GM23248 (cell line): ENCODE data around the gene ZNF827. TPM values are rescaled to one million over a fixed set of nuclear protein-coding genes. Genes with fewer than 3 reads are reported as not detected.

ENCODE experiments used
- DNase-seq: peaks from one replicate; pipeline ENCODE4 v3.0.0-alpha.2; 2015
- H2AFZ ChIP-seq: fragments of 200-600 bp; sonication (generic); 2 replicates; pipeline ENCODE4 v1.6.1; 2016; ENCODE audit warnings: antibody characterized with exemption
- H3F3A ChIP-seq: fragments of 200-600 bp; sonication (generic); 2 replicates; pipeline ENCODE4 v1.6.1; 2016; ENCODE audit warnings: mild to moderate bottlenecking, antibody characterized with exemption, mixed run types; ENCODE audit not compliant: insufficient read depth
- H3K27ac ChIP-seq: fragments of 200-600 bp; sonication (generic); 2 replicates; pipeline ENCODE4 v1.5.1; 2016; ENCODE audit warnings: mild to moderate bottlenecking
- H3K27me3 ChIP-seq: fragments of 200-600 bp; sonication (generic); replicated peaks from 2 replicates; pipeline ENCODE4 v1.6.1; 2016; ENCODE audit warnings: mild to moderate bottlenecking; ENCODE audit not compliant: insufficient read depth
- H3K36me3 ChIP-seq: fragments of 200-600 bp; sonication (generic); 2 replicates; pipeline ENCODE4 v1.6.1; 2016; ENCODE audit warnings: low read depth, mild to moderate bottlenecking
- H3K4me1 ChIP-seq: fragments of 200-600 bp; sonication (generic); 2 replicates; pipeline ENCODE4 v1.6.1; 2016; ENCODE audit warnings: mild to moderate bottlenecking; ENCODE audit not compliant: insufficient read depth
- H3K4me2 ChIP-seq: fragments of 200-600 bp; sonication (generic); one replicate; pipeline ENCODE4 v1.6.1; 2016; ENCODE audit warnings: mild to moderate bottlenecking; ENCODE audit not compliant: unreplicated experiment
- H3K4me3 ChIP-seq: fragments of 200-600 bp; sonication (generic); 2 replicates; pipeline ENCODE4 v1.5.1; 2016; ENCODE audit warnings: mild to moderate bottlenecking
- H3K79me2 ChIP-seq: fragments of 200-600 bp; sonication (generic); 2 replicates; pipeline ENCODE4 v1.6.1; 2016; ENCODE audit warnings: mild to moderate bottlenecking; ENCODE audit not compliant: insufficient read depth
- H3K9ac ChIP-seq: fragments of 200-600 bp; sonication (generic); 2 replicates; pipeline ENCODE4 v1.6.1; 2016; ENCODE audit warnings: mild to moderate bottlenecking
- H3K9me2 ChIP-seq: fragments of 200-600 bp; sonication (generic); 2 replicates; pipeline ENCODE4 v1.6.1; 2016; ENCODE audit warnings: mixed run types, mild to moderate bottlenecking, moderate library complexity; ENCODE audit not compliant: insufficient read depth
- H3K9me3 ChIP-seq: fragments of 200-600 bp; sonication (generic); one replicate; pipeline ENCODE4 v1.6.1; 2017; ENCODE audit warnings: low read depth
- H4K20me1 ChIP-seq: fragments of 200-600 bp; sonication (generic); 2 replicates; pipeline ENCODE4 v1.6.0; 2016; ENCODE audit not compliant: insufficient read depth
- EZH2 ChIP-seq: fragments of 200-600 bp; sonication (generic); IDR thresholded peaks from 2 replicates; pipeline ENCODE4 v1.6.1; 2018; ENCODE audit warnings: antibody characterized with exemption, mild to moderate bottlenecking; ENCODE audit not compliant: insufficient read depth, poor library complexity, severe bottlenecking
- EZH2phosphoT487 ChIP-seq: fragments of 200-600 bp; sonication (generic); IDR thresholded peaks from 2 replicates; pipeline ENCODE4 v1.6.1; 2018; ENCODE audit warnings: antibody characterized with exemption, moderate library complexity, mild to moderate bottlenecking, low read depth; ENCODE audit not compliant: insufficient read depth
- WGBS, 2 experiments: methylation state at CpG; one replicate each; pipeline ENCODE4 v1.1.6; 2015 to 2017; ENCODE audit warnings: low lambda C conversion rate in 2 of 2, low coverage in 1 of 2; ENCODE audit errors: missing lambda C conversion rate in 2 of 2; 5-methylcytosine and 5-hydroxymethylcytosine counted together
- in situ Hi-C: fragments of 300-500 bp; cut with MboI; formaldehyde crosslinking; loops from 2 replicates; pipeline ENCODE4 v1.15.0; 2020
- polyA plus RNA-seq: library from polyadenylated mRNA; unstranded; fragments of >200 nt; fragmentation: Nextera tagmentation; extraction: Ambion mirVana; gene quantifications from 2 replicates; pipeline ENCODE4 v1.2.1, GENCODE V29; 2016
- total RNA-seq: library from RNA; depleted of rRNA; stranded (reverse); fragments of >200 nt; shearing (Covaris generic); gene quantifications from 2 replicates; pipeline ENCODE4 v1.2.3, GENCODE V29; 2014

Gene ZNF827
- total and polyA plus RNA-seq, 2 experiments from 2014 or later, result 5.0 to 10.1 TPM

GRCh38 chr4:145784036-145784435 lies 154.6 kb downstream of the ZNF827 start:
- H3K4me3 ChIP-seq, result no peak overlapping the region
- H3F3A ChIP-seq, result no peaks in the 10 kb centered on the region
- 0 out of 2 replicates have a peak, but pooled peaks cover 4% of the 10 kb centered on the region for H3K36me3 ChIP-seq
- no peaks in the 10 kb centered on the region for H3K9me2 ChIP-seq
- 95 to 98% methylated on average over 2 of the region's 2 CpGs for WGBS, 2 experiments
- no peak overlapping the region for H3K27ac ChIP-seq
- no peaks in the 10 kb centered on the region for H3K9me3 ChIP-seq
- H3K27me3 ChIP-seq, result no peaks in the 10 kb centered on the region
- no peak overlapping the region for H3K9ac ChIP-seq
- H3K79me2 ChIP-seq, result no peaks in the 10 kb centered on the region
- in situ Hi-C loops, result no loop called here
- H3K4me2 ChIP-seq, result no peak overlapping the region
- no peak overlapping the region for H2AFZ ChIP-seq
- H4K20me1 ChIP-seq, result no peaks in the 10 kb centered on the region
- H3K4me1 ChIP-seq, result 0 out of 2 replicates have a peak, but pooled peaks cover 5% of the 10 kb centered on the region
- TF ChIP-seq EZH2 (no peak), EZH2phosphoT487 (no peak)
- DNase-seq, result no peak

DNA sequence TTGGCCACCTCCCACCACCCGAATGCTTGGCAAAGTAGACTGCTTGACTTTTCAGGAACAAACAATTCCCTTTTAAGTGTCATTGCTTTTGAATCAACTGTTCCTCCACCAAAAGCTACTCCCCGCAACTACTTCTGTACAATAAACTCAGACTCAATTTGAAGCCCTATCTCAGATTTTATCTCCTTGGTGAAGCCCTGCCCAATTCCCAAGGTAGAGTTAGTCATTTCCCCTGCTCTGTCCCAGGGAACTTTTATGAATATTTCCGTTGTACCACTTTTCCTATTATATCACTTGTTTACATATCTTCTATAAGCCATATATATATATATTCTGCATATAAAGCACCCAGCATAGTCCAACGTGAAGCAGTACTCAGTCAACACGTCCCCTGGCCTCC lies 155.9 kb downstream of the ZNF827 start:
- 91 to 97% methylated on average over 5 of the region's 5 CpGs for WGBS, 2 experiments
- H3F3A ChIP-seq, result no peaks in the 10 kb centered on the region
- TF ChIP-seq EZH2 (no peak), EZH2phosphoT487 (no peak)
- H3K9me2 ChIP-seq, result no peaks in the 10 kb centered on the region
- 0 out of 2 replicates have a peak, but pooled peaks cover 5% of the 10 kb centered on the region for H3K4me1 ChIP-seq
- H4K20me1 ChIP-seq, result no peaks in the 10 kb centered on the region
- in situ Hi-C loops, result no loop called here
- H3K9ac ChIP-seq, result no peak overlapping the region
- no peaks in the 10 kb centered on the region for H3K27me3 ChIP-seq
- H3K36me3 ChIP-seq, result peaks cover 4% of the 10 kb centered on the region; the same call in 1 of the 2 replicates
- no peak overlapping the region for H2AFZ ChIP-seq
- DNase-seq, result no peak
- no peaks in the 10 kb centered on the region for H3K79me2 ChIP-seq
- no peak overlapping the region for H3K27ac ChIP-seq
- H3K9me3 ChIP-seq, result no peaks in the 10 kb centered on the region
- no peak overlapping the region for H3K4me3 ChIP-seq
- H3K4me2 ChIP-seq, result no peak overlapping the region

DNA sequence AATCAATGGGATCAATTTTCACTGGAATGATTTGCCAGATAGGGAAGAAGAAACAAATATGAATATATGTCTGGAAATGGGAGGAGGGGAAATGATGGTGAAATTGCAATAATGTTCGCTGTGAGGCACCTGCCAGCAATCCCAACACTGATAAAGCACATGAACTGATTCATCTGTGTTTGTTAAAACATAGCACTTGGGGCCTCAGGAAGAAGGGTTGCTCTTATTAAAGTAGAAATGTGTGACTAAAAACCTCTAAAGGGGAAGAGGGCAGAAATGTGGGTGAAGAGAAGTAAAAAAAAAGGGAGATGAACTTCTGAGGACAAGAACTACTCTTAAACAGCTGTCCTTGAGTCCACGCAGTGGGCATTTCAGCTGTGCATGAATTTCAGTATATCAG lies 157.3 kb downstream of the ZNF827 start:
- WGBS, 2 experiments, result 79 to 82% methylated on average over 2 of the region's 2 CpGs
- TF ChIP-seq EZH2phosphoT487, result no peak
- TF ChIP-seq EZH2, result no peak
- Histone ChIP-seq H3F3A (no peaks in the 10 kb centered on the region), H3K4me2 (no peak overlapping the region), H3K4me3 (no peak overlapping the region), H2AFZ (no peak overlapping the region), H3K79me2 (no peaks in the 10 kb centered on the region), H4K20me1 (no peaks in the 10 kb centered on the region), H3K4me1 (0 out of 2 replicates have a peak, but pooled peaks cover 5% of the 10 kb centered on the region), H3K9ac (no peak overlapping the region), H3K9me2 (no peaks in the 10 kb centered on the region), H3K27ac (no peak overlapping the region), H3K36me3 (peaks cover 10% of the 10 kb centered on the region; the same call in 1 of the 2 replicates), H3K27me3 (no peaks in the 10 kb centered on the region), H3K9me3 (no peaks in the 10 kb centered on the region)
- DNase-seq, result no peak
- in situ Hi-C loops, result no loop called here

DNA sequence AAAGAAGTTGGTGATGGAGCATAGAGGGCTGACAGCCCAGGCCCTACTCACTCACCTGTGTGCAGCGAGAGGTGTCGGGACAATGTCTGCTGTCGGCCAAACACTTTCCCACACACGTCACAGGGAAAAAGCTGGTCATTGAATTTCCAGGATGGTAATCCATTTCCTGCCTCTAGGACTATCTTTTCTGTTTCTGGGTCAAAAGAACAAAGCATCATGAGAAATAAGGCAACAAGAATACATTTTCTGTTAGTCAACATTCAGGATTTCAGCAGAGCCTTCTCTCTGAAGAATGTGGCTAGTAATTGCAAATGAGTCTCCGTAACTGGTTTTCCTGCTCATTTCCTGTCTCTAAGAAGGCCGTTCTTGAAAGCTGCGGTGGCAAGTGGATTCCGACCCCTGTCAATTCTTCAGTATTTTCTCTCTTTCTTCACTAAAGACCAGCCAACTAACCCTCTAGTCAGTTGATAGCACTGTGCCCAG lies 159.3 kb downstream of the ZNF827 start:
- Histone ChIP-seq H3F3A (no peaks in the 10 kb centered on the region), H3K4me3 (no peak overlapping the region), H3K27ac (no peak overlapping the region), H3K4me1 (0 out of 2 replicates have a peak, but pooled peaks cover 5% of the 10 kb centered on the region), H3K27me3 (no peaks in the 10 kb centered on the region), H3K36me3 (peaks cover 12% of the 10 kb centered on the region; the same call in 1 of the 2 replicates), H2AFZ (no peak overlapping the region), H3K9ac (no peak overlapping the region), H3K4me2 (no peak overlapping the region), H3K79me2 (no peaks in the 10 kb centered on the region), H3K9me3 (no peaks in the 10 kb centered on the region), H3K9me2 (no peaks in the 10 kb centered on the region), H4K20me1 (no peaks in the 10 kb centered on the region)
- 97 to 98% methylated on average over 8 of the region's 8 CpGs for WGBS, 2 experiments
- in situ Hi-C loops, result no loop called here
- no peak for DNase-seq
- TF ChIP-seq EZH2phosphoT487 (no peak), EZH2 (no peak)
